Lung (tissue), 12 donors: ENCODE results near the gene TMEM167A. TPM values are rescaled to one million over a fixed set of nuclear protein-coding genes. Genes with fewer than 3 reads are reported as not detected.

Source experiments
- ATAC-seq: fragments of 200-7000 bp; cut with Tn5 transposase; one replicate; pipeline ENCODE4 v1.9.1; 2020; ENCODE audit warnings: moderate number of reproducible peaks; ENCODE audit not compliant: insufficient read depth, low FRiP score
- DNase-seq, 3 donors: peaks; one replicate each; pipeline ENCODE4 v3.0.0-alpha.2; 2013 to 2017
- H3K27ac ChIP-seq, 2 donors: one replicate each; pipeline ENCODE4 v1.5.1; 2013; ENCODE audit warnings: mild to moderate bottlenecking in 2 of 2, moderate library complexity in 2 of 2, control low read depth in 1 of 2, inconsistent platforms in 1 of 2, low read depth in 1 of 2, low read length in 1 of 2
- H3K27me3 ChIP-seq, 3 donors: one replicate each; pipeline ENCODE4 v1.5.1; 2013; ENCODE audit warnings: low read length in 2 of 3; ENCODE audit not compliant: control insufficient read depth in 3 of 3, insufficient read depth in 3 of 3
- H3K36me3 ChIP-seq, 4 donors: one replicate each; pipeline ENCODE4 v1.5.1; 2013; ENCODE audit warnings: low read length in 4 of 4, mild to moderate bottlenecking in 1 of 4, moderate library complexity in 1 of 4; ENCODE audit not compliant: control insufficient read depth in 4 of 4, insufficient read depth in 4 of 4
- H3K4me1 ChIP-seq, 5 donors: one replicate each; pipeline ENCODE4 v1.5.1; 2013; ENCODE audit warnings: low read length in 5 of 5, mild to moderate bottlenecking in 2 of 5, moderate library complexity in 1 of 5; ENCODE audit not compliant: control insufficient read depth in 5 of 5, insufficient read depth in 5 of 5
- H3K4me3 ChIP-seq: one replicate; pipeline ENCODE4 v1.5.1; 2013; ENCODE audit warnings: mild to moderate bottlenecking, control low read depth, moderate library complexity
- H3K9ac ChIP-seq, 2 donors: one replicate each; pipeline ENCODE4 v1.5.1; 2013; ENCODE audit warnings: low read length in 2 of 2, control low read depth in 1 of 2; ENCODE audit not compliant: insufficient read depth in 1 of 2
- H3K9me3 ChIP-seq, 4 donors: one replicate each; pipeline ENCODE4 v1.5.1; 2013; ENCODE audit warnings: low read length in 3 of 4, mild to moderate bottlenecking in 1 of 4, moderate library complexity in 1 of 4; ENCODE audit not compliant: control insufficient read depth in 4 of 4, insufficient read depth in 3 of 4
- WGBS, 2 donors: extraction: QIAGEN DNeasy Blood & Tissue Kit; methylation state at CpG; one replicate each; pipeline ENCODE4 v1.1.7; 2013; 5-methylcytosine and 5-hydroxymethylcytosine counted together
- polyA plus RNA-seq, 2 donors: library from polyadenylated mRNA; stranded (reverse); fragments of 200-250 nt; gene quantifications; one replicate each; pipeline ENCODE4 v1.2.1, GENCODE V29; 2013
- total RNA-seq, 2 donors: library from RNA; depleted of rRNA in 1 of 2; stranded (reverse); fragments of >200 nt in 1 of 2; gene quantifications; one replicate each; pipeline ENCODE4 v1.2.1, GENCODE V29; 2014 to 2021
- TF ChIP-seq, protein P1 (sequence below): IDR thresholded peaks from 2 replicates; pipeline ENCODE4 v1.5.1; 2012; ENCODE audit warnings: mild to moderate bottlenecking; ENCODE audit errors: control extremely low read depth, extremely low read depth
- donor health status: control.
- donor health status: control.
- donor health status: Bipolar disorder and iron deficiency.
- donor health status: healthy.
- donor health status: DM: yes; HTN: yes; CAD: no.

Gene TMEM167A
- total and polyA plus RNA-seq, 4 donors, result 32.2 to 75.7 (median 63.5) TPM

GRCh38 chr5:83035373-83036100, 41.7 kb downstream of the TMEM167A start:
- 73 to 83% methylated on average over 5 of the region's 5 CpGs for WGBS, 2 donors

GRCh38 chr5:83034528-83035207, 42.5 kb downstream of the TMEM167A start:
- no peak overlapping the region for H3K27ac ChIP-seq
- peak; percentile 74 to 88 (median 87) for DNase-seq
- no peaks in the 10 kb centered on the region for H3K36me3 ChIP-seq
- peaks cover 0 to 42% (median 16%) of the 10 kb centered on the region in 5 donors for H3K4me1 ChIP-seq
- TF ChIP-seq, protein P1, sequence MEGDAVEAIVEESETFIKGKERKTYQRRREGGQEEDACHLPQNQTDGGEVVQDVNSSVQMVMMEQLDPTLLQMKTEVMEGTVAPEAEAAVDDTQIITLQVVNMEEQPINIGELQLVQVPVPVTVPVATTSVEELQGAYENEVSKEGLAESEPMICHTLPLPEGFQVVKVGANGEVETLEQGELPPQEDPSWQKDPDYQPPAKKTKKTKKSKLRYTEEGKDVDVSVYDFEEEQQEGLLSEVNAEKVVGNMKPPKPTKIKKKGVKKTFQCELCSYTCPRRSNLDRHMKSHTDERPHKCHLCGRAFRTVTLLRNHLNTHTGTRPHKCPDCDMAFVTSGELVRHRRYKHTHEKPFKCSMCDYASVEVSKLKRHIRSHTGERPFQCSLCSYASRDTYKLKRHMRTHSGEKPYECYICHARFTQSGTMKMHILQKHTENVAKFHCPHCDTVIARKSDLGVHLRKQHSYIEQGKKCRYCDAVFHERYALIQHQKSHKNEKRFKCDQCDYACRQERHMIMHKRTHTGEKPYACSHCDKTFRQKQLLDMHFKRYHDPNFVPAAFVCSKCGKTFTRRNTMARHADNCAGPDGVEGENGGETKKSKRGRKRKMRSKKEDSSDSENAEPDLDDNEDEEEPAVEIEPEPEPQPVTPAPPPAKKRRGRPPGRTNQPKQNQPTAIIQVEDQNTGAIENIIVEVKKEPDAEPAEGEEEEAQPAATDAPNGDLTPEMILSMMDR, result no peak
- peak overlapping the region in 1 of 2 donors; percentile 32 for H3K9ac ChIP-seq
- no peaks in the 10 kb centered on the region for H3K9me3 ChIP-seq
- no peak for ATAC-seq
- WGBS, 2 donors, result 71 to 78% methylated on average over 4 of the region's 4 CpGs
- H3K4me3 ChIP-seq, result no peak overlapping the region
- no peaks in the 10 kb centered on the region for H3K27me3 ChIP-seq

More at GRCh38 chr5:83035373-83036100, 41.7 kb downstream of the TMEM167A start:
- TF ChIP-seq, protein P1, result no peak
- no peaks in the 10 kb centered on the region for H3K9me3 ChIP-seq
- H3K27me3 ChIP-seq, result no peaks in the 10 kb centered on the region
- H3K4me3 ChIP-seq, result no peak overlapping the region
- H3K27ac ChIP-seq, result no peak overlapping the region
- peak overlapping the region in 1 of 2 donors; percentile 34 for H3K9ac ChIP-seq
- peak; percentile 80 to 82 (median 80) for DNase-seq
- peaks cover 0 to 42% (median 16%) of the 10 kb centered on the region in 5 donors for H3K4me1 ChIP-seq
- no peak for ATAC-seq
- no peaks in the 10 kb centered on the region for H3K36me3 ChIP-seq

DNA sequence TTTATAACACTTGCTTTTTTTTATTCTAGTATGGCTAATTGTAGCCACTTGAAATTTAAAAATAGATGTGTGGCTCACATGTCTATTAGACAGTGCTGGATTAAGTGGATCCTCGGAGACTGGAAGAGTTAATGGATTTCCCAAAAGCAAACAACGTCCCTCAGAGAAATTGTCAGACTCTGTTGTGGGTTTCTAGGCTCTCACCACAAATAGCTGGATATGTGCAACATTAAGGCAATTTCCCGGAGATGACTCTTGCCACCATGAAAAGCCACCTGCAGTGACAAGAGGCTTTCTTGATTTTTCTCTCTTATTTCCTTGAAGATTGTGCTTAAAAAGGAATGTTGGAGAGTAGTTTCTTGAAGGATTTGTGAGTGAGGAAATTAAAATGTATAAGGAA, 43.2 kb downstream of the TMEM167A start:
- ATAC-seq (no peak), DNase-seq (no peak)
- H3K36me3 ChIP-seq, result no peaks in the 10 kb centered on the region
- H3K4me1 ChIP-seq, result peaks cover 0 to 42% (median 16%) of the 10 kb centered on the region in 5 donors
- TF ChIP-seq, protein P1, result no peak
- H3K9me3 ChIP-seq, result no peaks in the 10 kb centered on the region
- 64 to 65% methylated on average over 3 of the region's 3 CpGs for whole genome bisulfite sequencing, 2 donors
- no peak overlapping the region for H3K27ac ChIP-seq
- no peaks in the 10 kb centered on the region for H3K27me3 ChIP-seq
- H3K9ac ChIP-seq, result no peak overlapping the region
- no peak overlapping the region for H3K4me3 ChIP-seq
